ENCODE measurements around the gene CAMTA1.
"Not testable (repeated sequence)": the region's sequence is repeated elsewhere in the genome, so short reads cannot be mapped to it uniquely, and the experiment has no call there.

The CAMTA1 gene

DNA sequence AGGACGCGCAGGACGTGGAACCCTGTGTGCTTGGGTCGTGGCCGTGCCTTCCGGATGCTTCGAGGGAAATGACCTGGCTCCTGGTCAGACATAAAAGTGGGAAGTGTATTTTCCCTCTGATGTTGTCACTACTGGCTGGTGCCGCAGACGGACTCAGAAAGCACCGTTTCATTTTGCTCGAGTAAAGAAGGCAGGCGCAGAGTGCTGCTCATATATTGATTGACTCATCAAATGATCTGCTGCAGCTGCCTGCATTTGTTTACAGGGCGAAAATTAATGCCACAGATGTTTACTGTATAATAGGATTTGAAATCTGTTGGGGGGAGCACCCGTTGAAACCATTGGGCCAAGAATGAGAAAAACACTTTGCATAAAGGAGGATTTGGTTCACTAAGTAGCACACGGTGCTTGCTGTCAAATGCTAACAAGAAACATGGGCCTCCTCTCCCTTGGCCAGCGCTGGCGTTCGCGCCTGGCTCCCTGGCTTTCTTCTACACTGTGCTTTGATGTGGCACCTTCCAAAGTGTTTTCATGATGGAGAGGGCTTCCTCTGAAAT lies 365.5 kb downstream of the CAMTA1 start:
- no peak for DNase-seq (ENCODE audit: low read depth)

GRCh38 chr1:7151978-7152377 lies 366.7 kb downstream of the CAMTA1 start:
- no peak for DNase-seq (ENCODE audit: low read depth)

DNA sequence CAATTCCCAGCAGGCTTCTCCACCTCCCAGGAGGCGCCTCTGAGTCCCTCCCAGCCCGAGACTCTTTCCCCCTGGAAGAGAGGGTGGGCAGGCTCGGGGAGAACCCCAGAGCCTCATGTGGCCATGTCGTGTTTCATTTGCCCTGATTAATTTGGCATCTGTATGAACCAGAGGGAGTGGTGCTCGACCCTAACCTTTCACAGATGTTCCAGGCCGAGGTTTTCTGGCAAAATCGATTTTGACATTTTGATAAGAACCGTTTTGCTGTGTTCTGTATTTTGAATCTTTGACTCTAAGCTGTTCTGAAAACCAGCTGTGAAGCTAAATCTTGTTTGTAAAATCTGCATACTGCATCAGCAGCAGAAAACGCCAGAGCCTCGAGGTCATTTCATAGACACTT lies 367.4 kb downstream of the CAMTA1 start:
- DNase-seq (ENCODE audit: low read depth), result no peak

GRCh38 chr1:7153464-7153863 lies 368.2 kb downstream of the CAMTA1 start:
- no peak for DNase-seq (ENCODE audit: low read depth)

- DNase-seq (ENCODE audit: low read depth), result no peak
Observed at GRCh38 chr1:7159116-7159781, 374.0 kb downstream of the CAMTA1 start.

DNA sequence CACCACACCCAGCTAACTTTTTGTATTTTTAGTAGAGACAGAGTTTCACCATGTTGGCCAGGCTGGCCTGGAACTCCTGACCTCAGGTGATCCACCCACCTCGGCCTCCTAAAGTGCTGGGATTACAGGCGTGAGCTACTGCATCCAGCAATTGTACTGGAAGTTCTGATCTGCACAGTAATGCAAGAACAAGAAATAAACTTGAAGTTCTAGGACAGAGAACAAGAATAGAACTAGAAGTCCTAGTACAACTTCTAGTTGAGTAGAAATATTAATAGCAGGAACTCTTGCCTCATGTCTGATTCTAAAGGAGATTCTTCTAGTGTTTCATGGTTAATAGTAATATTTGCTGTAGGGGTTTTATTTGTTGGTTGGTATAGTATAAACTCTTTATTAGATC lies 383.3 kb downstream of the CAMTA1 start:
- DNase-seq (ENCODE audit: low read depth), result not testable (repeated sequence)

DNA sequence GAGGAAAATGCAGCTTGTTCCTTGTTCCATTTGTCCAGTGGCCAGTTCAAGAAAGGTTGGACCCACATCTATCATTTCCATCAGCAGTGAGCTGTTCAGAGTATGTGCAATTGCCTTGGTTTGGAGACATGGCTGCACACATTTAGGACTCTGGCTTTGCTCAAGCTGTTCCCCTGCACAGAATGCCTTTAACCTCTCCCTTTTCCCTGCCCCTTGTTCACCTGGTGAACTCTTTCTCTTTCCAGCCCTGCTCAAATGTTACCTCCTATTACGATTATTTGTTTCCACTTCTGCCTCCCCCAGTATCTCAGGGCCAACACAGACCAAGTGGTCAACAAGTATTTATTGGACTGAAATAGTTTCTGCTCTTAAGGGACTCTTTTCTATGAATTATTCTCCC lies 385.9 kb downstream of the CAMTA1 start:
- DNase-seq (ENCODE audit: low read depth), result no peak

DNA sequence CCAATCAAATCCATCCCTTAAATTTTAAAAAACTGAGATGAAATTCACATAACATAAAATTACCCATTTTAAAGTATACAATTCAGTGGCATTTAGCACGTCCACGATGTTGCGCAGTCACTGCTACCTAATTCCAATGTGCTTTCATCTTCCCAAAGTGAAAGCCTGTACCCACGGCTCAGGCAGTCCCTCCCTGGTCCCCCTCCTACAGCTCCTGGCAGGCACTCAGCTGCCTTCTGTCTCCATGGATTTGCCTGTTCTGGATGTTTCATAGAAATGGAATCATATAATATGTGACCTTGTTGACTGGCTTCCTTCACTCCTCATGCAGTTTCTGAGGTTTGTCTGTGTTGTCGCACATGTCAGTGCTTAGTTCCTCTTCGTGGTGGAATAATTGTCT lies 386.3 kb downstream of the CAMTA1 start:
- DNase-seq (ENCODE audit: low read depth), result no peak

- no peak for DNase-seq (ENCODE audit: low read depth)
Observed at GRCh38 chr1:7172804-7173203, 387.6 kb downstream of the CAMTA1 start.

DNA sequence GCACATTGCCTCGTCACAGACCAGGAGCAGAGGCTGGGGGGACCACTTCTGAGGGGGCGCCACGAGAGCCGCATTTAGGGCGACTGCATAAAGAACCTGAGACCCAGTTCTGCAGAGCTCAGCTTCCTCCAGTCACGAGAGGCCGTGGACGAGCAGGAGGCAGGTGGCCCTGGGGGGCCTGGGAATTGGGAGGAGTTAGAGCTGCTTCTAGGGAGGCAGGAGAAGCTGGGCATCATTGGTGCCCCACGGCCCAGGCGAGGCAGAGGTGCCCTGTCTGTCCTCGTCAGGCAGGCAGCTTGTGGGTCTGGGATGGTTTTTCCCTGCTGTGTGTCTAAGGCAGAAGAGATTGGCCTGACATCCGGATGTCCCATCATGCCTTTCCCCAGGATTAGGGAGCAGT lies 389.3 kb downstream of the CAMTA1 start:
- no peak for DNase-seq (ENCODE audit: low read depth)

DNA sequence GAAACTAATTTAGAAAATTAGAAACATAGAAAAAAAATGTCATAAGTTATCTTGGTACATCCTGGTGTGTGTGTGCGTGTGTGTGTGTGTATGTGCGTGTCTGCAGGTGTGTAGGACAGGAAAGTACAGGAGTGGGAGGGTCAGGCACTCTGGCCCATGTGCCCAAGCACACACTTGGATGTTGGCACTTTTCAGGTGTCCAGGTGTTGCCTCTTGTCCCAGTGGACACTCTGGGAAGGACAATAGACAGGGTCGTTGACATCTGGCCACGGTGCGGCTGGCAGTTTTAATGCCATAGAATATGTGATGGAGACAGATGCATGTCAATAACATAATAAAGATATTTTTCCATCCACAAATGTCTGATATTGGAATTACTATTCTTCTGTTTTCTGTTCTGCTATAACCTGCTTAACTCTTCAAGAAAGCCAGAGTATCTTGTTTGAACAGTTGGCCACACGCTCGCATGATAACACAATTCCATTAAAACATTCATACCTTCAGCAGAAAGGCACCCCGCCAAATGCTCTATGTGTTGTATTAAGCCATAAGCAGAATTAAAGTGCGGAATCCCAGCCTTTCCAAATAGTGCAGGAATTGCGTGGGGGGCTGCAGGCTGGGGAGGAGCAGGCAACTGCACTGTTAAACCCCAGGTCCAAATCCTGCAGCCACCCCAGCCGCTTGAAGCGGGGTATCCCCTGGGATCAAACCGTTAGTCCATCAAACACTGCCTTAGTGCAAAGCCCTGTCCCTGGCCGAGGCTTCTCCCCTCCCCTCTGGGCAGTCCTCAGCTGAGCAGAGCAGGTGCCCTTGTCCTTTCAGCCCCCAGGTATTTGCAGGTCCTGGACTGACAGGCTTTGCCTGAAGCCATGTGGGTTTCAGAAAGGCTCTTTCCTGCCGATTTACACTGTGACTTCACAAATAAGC lies 390.0 kb downstream of the CAMTA1 start:
- DNase-seq (ENCODE audit: low read depth), result no peak

GRCh38 chr1:7177021-7177420 lies 391.8 kb downstream of the CAMTA1 start:
- DNase-seq (ENCODE audit: low read depth), result no peak

DNA sequence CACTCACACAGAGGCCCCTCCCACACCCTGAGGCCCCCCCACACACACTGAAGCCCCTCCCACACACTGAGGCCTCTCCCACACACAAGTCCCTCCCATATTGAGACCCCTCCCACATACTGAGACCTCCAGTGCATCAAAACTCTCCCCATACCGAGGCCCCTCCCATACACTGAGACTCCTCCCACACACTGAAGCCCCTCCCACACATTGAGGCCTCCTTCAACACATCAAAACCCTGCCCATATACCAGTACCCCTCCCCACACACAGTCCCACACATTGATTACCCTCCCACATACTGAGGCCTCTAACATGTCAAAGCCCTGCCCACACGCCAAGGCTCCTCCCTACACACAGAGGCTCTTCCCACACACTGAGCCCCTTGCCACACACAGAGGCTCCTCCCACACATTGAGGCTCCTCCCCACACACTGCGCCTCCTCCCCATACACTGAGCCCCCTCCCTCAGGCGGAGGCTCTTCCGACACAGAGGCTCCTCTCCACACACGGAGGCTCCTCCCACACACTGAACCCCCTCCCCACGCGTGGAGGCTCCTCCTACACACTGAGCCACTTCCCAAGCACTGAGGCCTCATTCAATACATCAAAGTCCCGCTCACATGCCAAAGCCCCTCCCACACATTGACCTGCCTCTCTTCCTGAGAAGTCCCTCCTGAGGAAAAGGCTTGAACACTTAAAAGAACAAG lies 392.3 kb downstream of the CAMTA1 start:
- DNase-seq (ENCODE audit: low read depth), result no peak

- no peak for DNase-seq (ENCODE audit: low read depth)
Observed at GRCh38 chr1:7178336-7178735, 393.1 kb downstream of the CAMTA1 start.

- DNase-seq (ENCODE audit: low read depth), result no peak
Observed at GRCh38 chr1:7178741-7179140, 393.5 kb downstream of the CAMTA1 start.

DNA sequence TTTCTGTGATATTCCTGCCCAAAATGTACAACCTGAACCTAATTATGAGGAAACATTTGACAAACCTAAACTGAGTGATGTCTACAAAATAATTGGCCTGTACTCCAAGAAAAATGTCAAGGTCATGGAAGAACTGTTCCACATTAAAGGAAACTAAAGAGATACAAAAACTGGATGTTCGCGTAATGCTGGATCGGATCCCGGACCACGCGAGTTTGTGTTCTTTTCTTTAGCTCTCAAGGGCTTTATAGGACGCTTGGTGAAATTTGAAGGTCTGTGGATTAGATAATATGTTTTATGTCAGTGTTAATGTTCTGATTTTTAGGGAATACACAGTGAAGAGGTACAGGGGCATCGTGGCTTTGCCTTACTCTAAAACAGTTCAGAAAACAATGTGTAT lies 400.5 kb downstream of the CAMTA1 start:
- no peak for DNase-seq (ENCODE audit: low read depth)

DNA sequence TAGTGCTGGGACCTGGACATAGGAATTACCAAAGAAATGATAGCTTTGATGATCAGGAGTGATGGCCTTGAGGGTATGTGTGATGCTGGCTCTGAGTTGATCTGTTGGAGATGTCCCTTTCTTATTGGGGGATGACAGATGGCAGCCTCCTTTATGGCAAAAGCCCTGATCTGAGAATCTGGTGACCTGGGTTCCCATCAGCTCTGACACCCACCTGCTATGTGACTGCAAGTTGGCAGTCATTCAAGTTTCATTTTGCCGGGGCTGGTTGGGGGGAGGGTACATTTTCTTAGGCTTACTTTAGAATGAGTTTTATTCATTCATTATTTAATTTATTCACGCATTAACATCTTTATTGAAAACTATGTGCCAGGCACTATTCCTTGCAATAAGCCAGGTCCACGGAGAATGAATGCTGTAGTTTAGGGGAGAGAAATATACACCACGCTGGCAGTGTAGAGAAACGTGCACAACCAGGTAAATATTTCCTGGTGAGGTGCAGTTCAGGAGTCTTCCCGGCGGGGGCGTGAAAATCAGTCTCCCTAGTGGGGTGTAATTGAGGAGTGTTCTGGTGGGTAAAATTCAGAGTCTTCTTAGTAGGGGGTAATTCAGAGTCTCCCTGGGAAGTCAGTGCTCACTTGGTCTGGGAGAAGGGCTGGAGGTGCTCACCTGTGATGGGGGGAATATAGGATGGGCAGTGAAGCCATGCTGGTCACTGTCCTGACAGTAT lies 401.3 kb downstream of the CAMTA1 start:
- DNase-seq (ENCODE audit: low read depth), result no peak

- no peak for DNase-seq (ENCODE audit: low read depth)
Observed at GRCh38 chr1:7187112-7187493, 401.8 kb downstream of the CAMTA1 start.

DNA sequence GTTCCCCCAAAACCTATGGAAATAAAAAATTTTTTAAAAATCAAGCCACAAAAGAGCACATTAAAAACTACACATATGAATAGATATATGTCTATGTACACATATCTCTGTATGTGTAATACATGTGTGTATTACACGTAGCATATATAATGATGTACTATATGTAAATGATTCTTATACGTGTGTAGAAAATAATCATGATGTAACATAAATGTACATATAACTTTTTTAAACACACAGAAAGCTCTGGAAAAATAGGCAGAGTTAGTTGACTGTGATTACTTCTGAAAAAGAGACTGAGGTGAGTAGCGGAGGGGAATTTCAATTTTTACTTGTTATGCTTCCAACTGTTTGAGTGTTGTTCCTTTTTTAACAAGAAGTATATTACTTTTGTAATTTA lies 405.0 kb downstream of the CAMTA1 start:
- no peak for DNase-seq (ENCODE audit: low read depth)

DNA sequence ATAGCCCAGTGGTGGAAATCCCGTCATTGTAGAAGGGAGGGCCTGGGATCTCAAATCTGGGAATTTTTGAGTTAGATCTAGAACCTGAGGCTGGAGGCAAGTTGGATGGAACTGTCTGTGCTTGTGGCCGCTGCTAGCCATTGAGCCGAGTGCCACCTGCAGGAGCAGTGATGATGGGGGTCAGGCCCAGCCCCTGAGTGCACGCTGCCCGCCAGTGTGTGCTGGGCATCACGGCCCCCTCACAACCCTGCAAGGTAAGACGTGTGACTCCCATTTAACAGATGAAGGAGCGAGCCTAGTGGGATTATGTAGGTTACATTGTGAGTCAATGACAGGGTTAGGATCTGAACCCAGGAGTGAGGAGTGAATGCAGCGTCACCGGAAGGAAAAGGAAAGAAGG lies 407.2 kb downstream of the CAMTA1 start:
- DNase-seq (ENCODE audit: low read depth), result no peak

DNA sequence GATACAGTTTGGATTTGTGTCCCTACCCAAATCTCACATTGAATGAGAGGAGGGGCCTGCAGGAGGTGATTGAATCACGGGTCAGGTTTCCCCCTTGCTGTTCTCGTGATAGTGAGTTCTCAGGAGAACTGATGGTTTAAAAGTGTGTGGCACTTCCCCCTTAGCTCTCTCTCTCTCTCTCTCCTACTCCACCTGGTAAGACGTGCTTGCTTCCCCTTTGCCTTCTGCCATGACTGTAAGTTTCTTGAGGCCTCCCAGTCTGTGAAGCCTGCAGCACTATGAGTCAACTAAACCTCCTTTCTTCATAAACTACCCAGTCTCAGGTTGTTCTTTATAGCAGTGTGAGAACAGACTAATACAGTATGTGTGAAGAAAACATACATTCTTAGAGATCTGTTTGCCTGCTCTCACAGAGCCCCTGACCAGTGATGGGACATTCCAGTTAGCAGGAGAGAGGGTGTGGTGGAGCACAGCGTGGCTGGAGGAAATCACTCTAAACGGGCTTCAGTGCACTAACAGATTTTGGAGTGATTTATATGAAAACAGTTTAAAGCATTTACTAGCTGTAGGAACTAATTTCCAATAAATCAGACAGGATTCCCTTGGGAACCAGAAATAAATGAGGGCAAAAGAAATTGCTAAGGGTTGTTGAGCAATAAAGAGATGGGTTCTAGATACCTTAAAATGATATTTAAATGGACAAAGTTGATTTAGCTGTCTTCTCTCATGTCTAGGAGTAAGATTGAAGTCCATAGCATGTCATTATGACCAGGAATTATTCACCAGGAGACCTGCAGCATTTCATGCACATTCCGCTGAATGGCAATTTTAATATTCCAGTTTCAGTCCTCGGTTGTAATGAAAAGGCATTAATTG lies 411.0 kb downstream of the CAMTA1 start:
- DNase-seq (ENCODE audit: low read depth), result no peak
